H9 (cell line): Measurements from ENCODE around the gene CCDC190. TPM values are rescaled to one million over a fixed set of nuclear protein-coding genes. Genes with fewer than 3 reads are reported as not detected.

Experiments
- DNase-seq: peaks from one replicate; pipeline ENCODE4 v3.0.0-alpha.2; 2017
- H2AFZ ChIP-seq: one replicate; pipeline ENCODE4 v1.6.1; 2013; ENCODE audit warnings: mild to moderate bottlenecking, low read length, control low read depth, moderate library complexity
- H2AK5ac ChIP-seq: 2 replicates; pipeline ENCODE4 v1.6.1; 2013; ENCODE audit warnings: low read length, control low read depth, mixed read lengths; ENCODE audit not compliant: insufficient read length
- H2BK120ac ChIP-seq: one replicate; pipeline ENCODE4 v1.6.1; 2013; ENCODE audit warnings: low read depth, mild to moderate bottlenecking, low read length, control low read depth, inconsistent platforms; ENCODE audit not compliant: poor library complexity, severe bottlenecking
- H2BK12ac ChIP-seq: 2 replicates; pipeline ENCODE4 v1.6.1; 2013; ENCODE audit warnings: low read length, control low read depth, mixed read lengths, low read depth; ENCODE audit not compliant: insufficient read length
- H2BK15ac ChIP-seq: 2 replicates; pipeline ENCODE4 v1.6.1; 2013; ENCODE audit warnings: low read depth, low read length, control low read depth
- H2BK20ac ChIP-seq: one replicate; pipeline ENCODE4 v1.6.1; 2013; ENCODE audit warnings: low read depth, mild to moderate bottlenecking, low read length, control low read depth, inconsistent platforms; ENCODE audit not compliant: poor library complexity, severe bottlenecking
- H2BK5ac ChIP-seq: 2 replicates; pipeline ENCODE4 v1.6.1; 2013; ENCODE audit warnings: low read length, control low read depth, mixed read lengths; ENCODE audit not compliant: insufficient read length
- H3K14ac ChIP-seq: 2 replicates; pipeline ENCODE4 v1.6.1; 2013; ENCODE audit warnings: low read length, control low read depth; ENCODE audit not compliant: insufficient read depth
- H3K18ac ChIP-seq: 2 replicates; pipeline ENCODE4 v1.6.1; 2013; ENCODE audit warnings: low read depth, mild to moderate bottlenecking, mixed read lengths, low read length, control low read depth; ENCODE audit not compliant: insufficient read length
- H3K23ac ChIP-seq: 2 replicates; pipeline ENCODE4 v1.6.1; 2013; ENCODE audit warnings: low read length, control low read depth, mixed read lengths, low read depth; ENCODE audit not compliant: insufficient read length
- H3K23me2 ChIP-seq: 2 replicates; pipeline ENCODE4 v1.6.1; 2013; ENCODE audit warnings: low read depth, mild to moderate bottlenecking, mixed read lengths, low read length, control low read depth; ENCODE audit not compliant: insufficient read length, poor library complexity, severe bottlenecking
- H3K27ac ChIP-seq: 2 replicates; pipeline ENCODE4 v1.5.1; 2013; ENCODE audit warnings: low read length, control low read depth, mixed read lengths, low read depth; ENCODE audit not compliant: insufficient read length
- H3K27me3 ChIP-seq: 2 replicates; pipeline ENCODE4 v1.6.1; 2013; ENCODE audit warnings: low read length, control low read depth, inconsistent platforms; ENCODE audit not compliant: insufficient read depth
- H3K4ac ChIP-seq: 2 replicates; pipeline ENCODE4 v1.6.1; 2013; ENCODE audit warnings: low read depth, mild to moderate bottlenecking, control low read depth, inconsistent platforms, low read length, moderate library complexity
- H3K4me1 ChIP-seq: 2 replicates; pipeline ENCODE4 v1.6.1; 2013; ENCODE audit warnings: low read length, control low read depth, inconsistent platforms; ENCODE audit not compliant: insufficient read depth
- H3K4me2 ChIP-seq: 2 replicates; pipeline ENCODE4 v1.6.1; 2013; ENCODE audit warnings: low read length, control low read depth, mixed read lengths; ENCODE audit not compliant: insufficient read length, insufficient read depth
- H3K56ac ChIP-seq: 2 replicates; pipeline ENCODE4 v1.6.1; 2013; ENCODE audit warnings: low read depth, mild to moderate bottlenecking, mixed read lengths, low read length, control low read depth; ENCODE audit not compliant: insufficient read length
- H3K79me1 ChIP-seq: 2 replicates; pipeline ENCODE4 v1.6.1; 2013; ENCODE audit warnings: low read depth, mild to moderate bottlenecking, moderate library complexity, low read length, control low read depth, inconsistent platforms; ENCODE audit not compliant: insufficient read depth, poor library complexity, severe bottlenecking
- H3K79me2 ChIP-seq: 2 replicates; pipeline ENCODE4 v1.6.1; 2013; ENCODE audit warnings: low read length, control low read depth, inconsistent platforms; ENCODE audit not compliant: insufficient read depth
- H3K9ac ChIP-seq: 2 replicates; pipeline ENCODE4 v1.6.1; 2013; ENCODE audit warnings: low read length, control low read depth, mixed read lengths; ENCODE audit not compliant: insufficient read length; ENCODE audit errors: extremely low read depth
- H3K9me3 ChIP-seq: one replicate; pipeline ENCODE4 v1.6.1; 2013; ENCODE audit warnings: low read depth, low read length, inconsistent platforms; ENCODE audit not compliant: control insufficient read depth
- H3T11ph ChIP-seq: one replicate; pipeline ENCODE4 v1.6.1; 2013; ENCODE audit warnings: mild to moderate bottlenecking, low read length, control low read depth, inconsistent platforms
- H4K20me1 ChIP-seq: one replicate; pipeline ENCODE4 v1.6.1; 2013; ENCODE audit not compliant: control insufficient read depth, insufficient read length, insufficient read depth
- H4K5ac ChIP-seq: 2 replicates; pipeline ENCODE4 v1.6.1; 2013; ENCODE audit warnings: low read depth, mild to moderate bottlenecking, mixed read lengths, low read length, control low read depth; ENCODE audit not compliant: insufficient read length
- H4K8ac ChIP-seq: replicated peaks from 2 replicates; pipeline ENCODE4 v1.6.1; 2013; ENCODE audit warnings: low read length, control low read depth, mixed read lengths, low read depth; ENCODE audit not compliant: insufficient read length
- H4K91ac ChIP-seq: 2 replicates; pipeline ENCODE4 v1.6.1; 2013; ENCODE audit warnings: low read depth, mild to moderate bottlenecking, moderate library complexity, mixed read lengths, low read length, control low read depth; ENCODE audit not compliant: insufficient read length
- H3K27ac Mint-ChIP-seq, 3 experiments: 2 replicates in 2 of 3; 3 replicates in 1 of 3; pipeline ENCODE4 v1.8.0; 2020 to 2021; ENCODE audit warnings: mixed read lengths in 3 of 3, mild to moderate bottlenecking in 1 of 3, moderate library complexity in 1 of 3
- H3K27me3 Mint-ChIP-seq: 2 replicates; pipeline ENCODE4 v1.8.0; 2021; ENCODE audit warnings: low read depth, mild to moderate bottlenecking, moderate library complexity, mixed read lengths
- H3K36me3 Mint-ChIP-seq, 3 experiments: 2 replicates in 2 of 3; 3 replicates in 1 of 3; pipeline ENCODE4 v1.8.0; 2020 to 2021; ENCODE audit warnings: low read depth in 3 of 3, mixed read lengths in 3 of 3; ENCODE audit not compliant: insufficient read depth in 1 of 3
- H3K4me1 Mint-ChIP-seq, 2 experiments: 2 replicates each; pipeline ENCODE4 v1.8.0; 2020; ENCODE audit warnings: mixed read lengths in 2 of 2
- H3K4me3 Mint-ChIP-seq, 2 experiments: 2 replicates in 1 of 2; 3 replicates in 1 of 2; pipeline ENCODE4 v1.8.0; 2020 to 2021; ENCODE audit warnings: mild to moderate bottlenecking in 2 of 2, mixed read lengths in 2 of 2, moderate library complexity in 1 of 2
- H3K9me3 Mint-ChIP-seq, 2 experiments: 2 replicates in 1 of 2; 3 replicates in 1 of 2; pipeline ENCODE4 v1.8.0; 2020; ENCODE audit warnings: mild to moderate bottlenecking in 2 of 2, mixed read lengths in 2 of 2, moderate library complexity in 1 of 2
- CTCF ChIP-seq: fragments of 200-600 bp; sonication (generic); conservative IDR thresholded peaks from 3 replicates; pipeline ENCODE4 v1.8.0; 2021; ENCODE audit warnings: antibody characterized with exemption, mild to moderate bottlenecking
- WGBS: extraction: QIAGEN DNeasy Blood & Tissue Kit; methylation state at CpG from one replicate; pipeline ENCODE4 v1.1.7; 2013; ENCODE audit warnings: missing lambda C conversion rate, low lambda C conversion rate, mixed read lengths; ENCODE audit not compliant: insufficient read length; ENCODE audit errors: extremely low coverage; 5-methylcytosine and 5-hydroxymethylcytosine counted together
- total RNA-seq: library from RNA; stranded (reverse); gene quantifications from 2 replicates; pipeline ENCODE4 v1.2.1, GENCODE V29; 2021

The CCDC190 gene
- total RNA-seq, 1 experiment from 2014 or later, result not detected

DNA sequence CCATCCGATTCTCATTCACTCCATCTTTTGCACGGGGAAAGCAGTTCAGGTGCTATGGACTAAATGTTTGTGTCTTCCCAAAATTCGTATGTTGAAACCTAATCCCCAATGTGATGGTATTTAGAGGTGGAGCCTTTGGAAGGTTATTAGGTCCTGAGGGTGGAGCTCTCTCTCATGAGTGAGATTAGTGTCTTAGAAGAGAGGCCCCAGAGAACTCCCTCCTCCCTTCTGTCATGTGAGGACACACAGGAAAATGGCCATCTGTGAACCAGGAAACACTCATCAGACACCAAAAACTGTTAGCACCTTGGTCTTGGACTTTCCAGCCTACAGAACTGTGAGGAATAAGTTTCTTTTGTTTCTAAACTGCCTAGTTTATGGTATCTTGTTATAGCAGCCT is 15.8 kb upstream of the CCDC190 start:
- no peaks in the 10 kb centered on the region for H3K23me2 ChIP-seq
- Mint-ChIP-seq H3K4me1 (peaks cover 7% of the 10 kb centered on the region in 2 experiments), H3K27me3 (no peaks in the 10 kb centered on the region), H3K4me3 (no peak overlapping the region), H3K9me3 (peaks cover 9% of the 10 kb centered on the region in 2 experiments; a peak in 4 of 5 replicates), H3K27ac (no peak overlapping the region), H3K36me3 (peaks cover 0 to 3% (median 2%) of the 10 kb centered on the region in 3 experiments; a peak in 3 of 7 replicates)
- H3K27ac ChIP-seq, result no peak overlapping the region
- H3K4me2 ChIP-seq, result no peak overlapping the region
- H3K9me3 ChIP-seq, result no peaks in the 10 kb centered on the region
- TF ChIP-seq CTCF, result no peak
- H3K14ac ChIP-seq, result no peak overlapping the region
- H2BK120ac ChIP-seq, result no peak overlapping the region
- H3K79me2 ChIP-seq, result no peaks in the 10 kb centered on the region
- no peak overlapping the region for H4K8ac ChIP-seq
- H3K9ac ChIP-seq, result peak overlapping the region; percentile 5
- no peak overlapping the region for H2AFZ ChIP-seq
- no peak overlapping the region for H2BK15ac ChIP-seq
- H3K27me3 ChIP-seq, result no peaks in the 10 kb centered on the region
- no peak overlapping the region for H4K5ac ChIP-seq
- no peaks in the 10 kb centered on the region for H4K20me1 ChIP-seq
- no peak overlapping the region for H3K56ac ChIP-seq
- no peak overlapping the region for H2BK20ac ChIP-seq
- no peak overlapping the region for H3T11ph ChIP-seq
- H2AK5ac ChIP-seq, result no peak overlapping the region
- 0 out of 2 replicates have a peak, but pooled peaks cover 2% of the 10 kb centered on the region for H3K4me1 ChIP-seq
- H2BK5ac ChIP-seq, result no peak overlapping the region
- no peak overlapping the region for H3K4ac ChIP-seq
- no peak overlapping the region for H2BK12ac ChIP-seq
- no peaks in the 10 kb centered on the region for H3K79me1 ChIP-seq
- no CpG with 5 or more reads among the region's 3 CpGs for WGBS
- H4K91ac ChIP-seq, result no peak overlapping the region
- no peak overlapping the region for H3K23ac ChIP-seq
- H3K18ac ChIP-seq, result no peak overlapping the region
- DNase-seq, result no peak
